Heart left ventricle (tissue), 16 donors: ENCODE results near the gene CNDP2. TPM values are rescaled to one million over a fixed set of nuclear protein-coding genes. Genes with fewer than 3 reads are reported as not detected.

Experiments
- ATAC-seq, 4 donors: fragments of 200-7000 bp; cut with Tn5 transposase; one replicate each; pipeline ENCODE4 v1.9.1; 2020 to 2022; ENCODE audit warnings: moderate library complexity in 4 of 4, mild to moderate bottlenecking in 3 of 4, moderate number of reproducible peaks in 1 of 4
- DNase-seq, 5 donors: peaks; one replicate each; pipeline ENCODE4 v3.0.0-alpha.2; 2020
- H3K27ac ChIP-seq, 12 donors: fragments of 200-600 bp; sonication (generic) in 4 of 12; one replicate each; pipeline versions ENCODE4 v1.5.0 to v1.8.0; 2016 to 2022; ENCODE audit warnings: mild to moderate bottlenecking in 2 of 12
- H3K27me3 ChIP-seq, 9 donors: fragments of 200-600 bp; sonication (generic) in 2 of 9; one replicate each; pipeline versions ENCODE4 v1.5.1 to v1.8.0; 2016 to 2022; ENCODE audit warnings: mild to moderate bottlenecking in 3 of 9
- H3K36me3 ChIP-seq, 9 donors: fragments of 200-600 bp; sonication (generic) in 2 of 9; one replicate each; pipeline versions ENCODE4 v1.5.0 to v1.8.0; 2018 to 2022; ENCODE audit warnings: mild to moderate bottlenecking in 2 of 9
- H3K4me1 ChIP-seq, 12 donors: fragments of 200-600 bp; sonication (generic) in 4 of 12; one replicate each; pipeline versions ENCODE4 v1.5.0 to v1.8.0; 2016 to 2022; ENCODE audit warnings: mild to moderate bottlenecking in 3 of 12
- H3K4me3 ChIP-seq, 12 donors: fragments of 200-600 bp; sonication (generic) in 4 of 12; one replicate each; pipeline versions ENCODE4 v1.5.0 to v1.8.0; 2017 to 2022; ENCODE audit warnings: mild to moderate bottlenecking in 9 of 12, moderate library complexity in 4 of 12
- H3K9me3 ChIP-seq, 12 donors: fragments of 200-600 bp; sonication (generic) in 4 of 12; one replicate each; pipeline versions ENCODE4 v1.5.0 to v1.8.0; 2016 to 2022; ENCODE audit warnings: mild to moderate bottlenecking in 1 of 12
- POLR2A ChIP-seq, 2 donors: fragments of 450-650 bp; IDR thresholded peaks; one replicate each; pipeline ENCODE4 v1.6.1; 2017; ENCODE audit warnings: antibody characterized with exemption in 2 of 2, mild to moderate bottlenecking in 2 of 2, moderate library complexity in 2 of 2
- WGBS, 4 donors: extraction: QIAGEN DNeasy Blood & Tissue Kit in 2 of 4; methylation state at CpG; one replicate each; pipeline versions ENCODE4 v1.1.5 to v1.1.7; 2013 to 2018; 5-methylcytosine and 5-hydroxymethylcytosine counted together
- intact Hi-C, 10 donors: fragments of 100-400 bp; cut with DNase I; formaldehyde crosslinking; loops; one replicate each; pipeline versions ENCODE4 v1.11.1 to v1.14.2; 2022
- polyA plus RNA-seq, 2 donors: library from polyadenylated mRNA; stranded (reverse); fragments of 200-250 nt; gene quantifications; one replicate each; pipeline ENCODE4 v1.2.3, GENCODE V29; 2013
- total RNA-seq, 9 donors: library from RNA; depleted of rRNA in 2 of 9; stranded (reverse); fragments of >200 nt in 2 of 9; fragmentation: NEBNext Ultra II Directional in 3 of 9; extraction: Animal tissue kit (Norgen Biotek cat#: 25700) in 3 of 9; gene quantifications; one replicate each; pipeline versions ENCODE4 v1.1.0 to v1.2.4, GENCODE V29; 2016 to 2023
- TF ChIP-seq, protein P1 (sequence below), 12 donors: fragments of 200-600 bp; sonication (generic) in 4 of 12; IDR thresholded peaks; one replicate each; pipeline versions ENCODE4 v1.5.0 to v1.8.0; 2018 to 2022; ENCODE audit warnings: antibody characterized with exemption in 12 of 12, mild to moderate bottlenecking in 5 of 12
- donor health status: ischemic (EF 13 %, LVEDD 7.1; RV severe dilation, severe dysfunction).
- donor health status: healthy with polysubstance abuse.
- donor health status: DM: no; HTN: yes; CAD: no.
- donor health status: DM: no; HTN: no; CAD: no.
- donor health status: ischemic (EF 25% LVEDD 6.9; RV normal size, moderate dysfunction).
- donor health status: ischemic (EF 25% LVEDD 5.7; RV mildly dilated, moderate dysfunction).
- donor health status: healthy.
- donor health status: DM: yes; HTN: yes; CAD: no.
- donor health status: ischemic (EF 35%, LVEDD 5.7; RV mildly dilated, moderate dysfunction).
- donor health status: nonischemic (EF 11% LVEDD 7.7; RV severe dilation, severe dysfunction).
- donor health status: DM: yes; HTN: yes; CAD: no.
- donor health status: PGD.
- donor health status: ischemic (EF 29% LVEDD 5.4; RV normal size, mild dysfunction).
- donor health status: nonischemic (EF 23%, LVEDD 6.1; RV moderate dilation, normal function).

The CNDP2 gene
- total and polyA plus RNA-seq, 11 donors, result 38.3 to 162 (median 76.3) TPM

DNA sequence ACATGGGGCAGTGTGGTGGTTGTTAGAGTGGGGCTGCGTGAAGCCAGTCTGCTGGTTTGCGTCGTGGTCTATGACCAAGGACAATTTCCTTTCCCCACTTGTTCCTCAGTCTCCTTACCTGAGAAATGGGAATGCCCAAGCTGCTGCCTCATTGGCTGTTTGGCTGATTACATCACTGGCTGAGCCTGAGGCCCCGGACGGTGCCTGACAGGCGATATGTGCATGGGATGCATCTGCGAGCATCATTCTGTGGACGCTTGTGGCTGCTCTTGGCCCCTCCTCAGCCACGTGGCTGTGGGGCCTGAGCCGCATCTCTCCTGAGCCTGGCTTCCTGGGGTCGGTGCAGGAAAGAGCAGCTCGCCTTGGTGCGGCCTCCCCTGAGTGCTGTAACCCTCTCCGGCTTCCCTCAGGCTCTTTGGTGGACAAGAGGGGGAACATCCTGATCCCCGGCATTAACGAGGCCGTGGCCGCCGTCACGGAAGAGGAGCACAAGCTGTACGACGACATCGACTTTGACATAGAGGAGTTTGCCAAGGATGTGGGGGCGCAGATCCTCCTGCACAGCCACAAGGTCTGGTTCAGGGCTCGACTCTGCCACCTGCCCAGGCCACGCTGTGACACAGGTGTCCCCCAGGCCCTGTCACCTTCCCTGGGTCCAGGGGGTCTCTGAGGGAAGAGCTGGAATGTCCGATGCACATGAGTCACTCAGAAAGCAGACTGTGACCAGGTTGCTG, 17.2 kb downstream of the CNDP2 start:
- ATAC-seq (no peak), DNase-seq (no peak)
- intact Hi-C loops, result no loop called here
- no peaks in the 10 kb centered on the region for H3K9me3 ChIP-seq
- TF ChIP-seq, protein P1, sequence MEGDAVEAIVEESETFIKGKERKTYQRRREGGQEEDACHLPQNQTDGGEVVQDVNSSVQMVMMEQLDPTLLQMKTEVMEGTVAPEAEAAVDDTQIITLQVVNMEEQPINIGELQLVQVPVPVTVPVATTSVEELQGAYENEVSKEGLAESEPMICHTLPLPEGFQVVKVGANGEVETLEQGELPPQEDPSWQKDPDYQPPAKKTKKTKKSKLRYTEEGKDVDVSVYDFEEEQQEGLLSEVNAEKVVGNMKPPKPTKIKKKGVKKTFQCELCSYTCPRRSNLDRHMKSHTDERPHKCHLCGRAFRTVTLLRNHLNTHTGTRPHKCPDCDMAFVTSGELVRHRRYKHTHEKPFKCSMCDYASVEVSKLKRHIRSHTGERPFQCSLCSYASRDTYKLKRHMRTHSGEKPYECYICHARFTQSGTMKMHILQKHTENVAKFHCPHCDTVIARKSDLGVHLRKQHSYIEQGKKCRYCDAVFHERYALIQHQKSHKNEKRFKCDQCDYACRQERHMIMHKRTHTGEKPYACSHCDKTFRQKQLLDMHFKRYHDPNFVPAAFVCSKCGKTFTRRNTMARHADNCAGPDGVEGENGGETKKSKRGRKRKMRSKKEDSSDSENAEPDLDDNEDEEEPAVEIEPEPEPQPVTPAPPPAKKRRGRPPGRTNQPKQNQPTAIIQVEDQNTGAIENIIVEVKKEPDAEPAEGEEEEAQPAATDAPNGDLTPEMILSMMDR (IDR thresholded peaks at IDR 0.05), result no peak
- TF ChIP-seq POLR2A (IDR thresholded peaks at IDR 0.05), result no peak
- H3K36me3 ChIP-seq, result peaks cover 3 to 100% (median 94%) of the 10 kb centered on the region in 9 donors
- no peak overlapping the region for H3K4me3 ChIP-seq
- no peak overlapping the region for H3K27ac ChIP-seq
- 94 to 97% (median 94%) methylated on average over 16 to 27 of the region's 27 CpGs for WGBS, 4 donors
- peaks cover 0 to 3% (median 0%) of the 10 kb centered on the region in 12 donors for H3K4me1 ChIP-seq
- H3K27me3 ChIP-seq, result no peaks in the 10 kb centered on the region

DNA sequence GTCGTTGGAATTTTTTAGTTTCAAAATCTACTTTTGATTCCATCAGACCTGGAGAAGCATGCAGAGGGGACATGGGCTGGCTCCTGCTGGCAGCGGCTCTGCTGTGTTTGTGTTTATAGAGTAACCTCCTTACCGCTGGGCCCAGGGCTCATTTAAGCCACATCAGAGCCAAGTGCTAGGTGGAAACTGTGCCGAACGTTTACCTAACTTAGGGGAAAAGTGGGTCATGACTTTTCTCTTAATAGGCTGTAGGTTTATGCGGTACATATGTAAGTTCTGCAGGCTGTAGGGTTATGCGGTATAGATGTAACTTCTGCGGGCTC, 17.7 kb downstream of the CNDP2 start:
- peaks cover 3 to 100% (median 94%) of the 10 kb centered on the region in 9 donors for H3K36me3 ChIP-seq
- no peak overlapping the region for H3K4me3 ChIP-seq
- H3K27me3 ChIP-seq, result no peaks in the 10 kb centered on the region
- intact Hi-C loops, result no loop called here
- ATAC-seq, result no peak
- peaks cover 0 to 3% (median 0%) of the 10 kb centered on the region in 12 donors for H3K4me1 ChIP-seq
- no peak overlapping the region for H3K27ac ChIP-seq
- WGBS, 4 donors, result 91 to 94% (median 92%) methylated on average over 8 of the region's 8 CpGs
- DNase-seq, result no peak
- TF ChIP-seq, protein P1 (IDR thresholded peaks at IDR 0.05), result no peak
- no peak for TF ChIP-seq POLR2A (IDR thresholded peaks at IDR 0.05)
- no peaks in the 10 kb centered on the region for H3K9me3 ChIP-seq

- no peak for DNase-seq
- 87 to 93% (median 93%) methylated on average over 18 of the region's 18 CpGs for WGBS, 4 donors
Measured at GRCh38 chr18:74514860-74515495, 18.8 kb downstream of the CNDP2 start.

More at GRCh38 chr18:74514860-74515495, 18.8 kb downstream of the CNDP2 start:
- no peaks in the 10 kb centered on the region for H3K9me3 ChIP-seq
- peaks cover 3 to 100% (median 94%) of the 10 kb centered on the region in 9 donors for H3K36me3 ChIP-seq
- H3K4me1 ChIP-seq, result peaks cover 0 to 3% (median 0%) of the 10 kb centered on the region in 12 donors
- H3K4me3 ChIP-seq, result no peak overlapping the region
- TF ChIP-seq, protein P1 (IDR thresholded peaks at IDR 0.05), result no peak
- TF ChIP-seq POLR2A (IDR thresholded peaks at IDR 0.05), result no peak
- ATAC-seq, result no peak
- intact Hi-C loops, result no loop called here
- no peak overlapping the region for H3K27ac ChIP-seq
- no peaks in the 10 kb centered on the region for H3K27me3 ChIP-seq
